Endothelial cell of umbilical vein (primary cell): Measurements from ENCODE around the gene CGNL1. TPM values are rescaled to one million over a fixed set of nuclear protein-coding genes. Genes with fewer than 3 reads are reported as not detected.
A peak's percentile ranks its signal among the peaks of the same experiment; 100 is the strongest.

Source experiments
- BruUV-seq: library from RNA; stranded (reverse); fragments of 400-500 nt; replicated peaks from 2 replicates; lab custom pipeline; 2021; lab: Mats Ljungman, UMichigan
- CTCF ChIA-PET: fragments of 300-600, 350-600 bp; sonication (Branson Sonifier 250); formaldehyde crosslinking; loops from one replicate; lab custom pipeline; 2021; ENCODE audit warnings: antibody characterized with exemption, inconsistent platforms; lab: Charles Lee
- POLR2A ChIA-PET: fragments of 300-600, 350-600 bp; sonication (Branson Sonifier 250); formaldehyde crosslinking; loops from one replicate; lab custom pipeline; 2021; ENCODE audit warnings: antibody characterized with exemption, inconsistent platforms; lab: Charles Lee
- DNase-seq: peaks from one replicate; pipeline ENCODE4 v3.0.0-alpha.2; 2011; ENCODE audit warnings: low read depth, low spot score
- FAIRE-seq: peaks from 2 replicates; lab custom pipeline; 2011; peaks lifted over from hg19 to GRCh38; lab: Jason Lieb, UNC
- H2AFZ ChIP-seq: 2 replicates; pipeline ENCODE4 v1.6.0; 2012; ENCODE audit warnings: low read depth, low read length, control low read depth, inconsistent platforms
- H3K27ac ChIP-seq: 2 replicates; pipeline ENCODE4 v1.5.1; 2011; ENCODE audit warnings: low read depth, mild to moderate bottlenecking, control low read depth, low read length, moderate library complexity; ENCODE audit not compliant: insufficient read depth
- H3K27me3 ChIP-seq, 2 experiments: 2 replicates each; pipeline versions ENCODE4 v1.6.0 to v1.6.1; 2011; ENCODE audit warnings: low read length in 2 of 2, mixed read lengths in 1 of 2; ENCODE audit not compliant: control insufficient read depth in 2 of 2, insufficient read depth in 2 of 2
- H3K36me3 ChIP-seq, 2 experiments: 2 replicates in 1 of 2; 3 replicates in 1 of 2; pipeline ENCODE4 v1.5.1; 2011; ENCODE audit warnings: low read length in 2 of 2, mild to moderate bottlenecking in 1 of 2, moderate library complexity in 1 of 2; ENCODE audit not compliant: control insufficient read depth in 2 of 2, insufficient read depth in 2 of 2; ENCODE audit errors: extremely low read depth in 1 of 2
- H3K4me1 ChIP-seq: 3 replicates; pipeline ENCODE4 v1.5.1; 2011; ENCODE audit warnings: mild to moderate bottlenecking, low read length; ENCODE audit not compliant: control insufficient read depth, insufficient read depth; ENCODE audit errors: extremely low read depth
- H3K4me2 ChIP-seq: 2 replicates; pipeline ENCODE4 v1.6.1; 2011; ENCODE audit warnings: low read length, control low read depth, mixed read lengths; ENCODE audit not compliant: insufficient read depth
- H3K4me3 ChIP-seq, 3 experiments: fragments of 200-600 bp in 1 of 3; sonication (generic), shearing (Covaris generic) in 1 of 3; replicated peaks in 1 of 3; 2 replicates each; pipeline ENCODE4 v1.5.1; 2011 to 2016; ENCODE audit warnings: control low read depth in 3 of 3, low read length in 3 of 3, mild to moderate bottlenecking in 2 of 3, inconsistent platforms in 1 of 3, low read depth in 1 of 3, moderate library complexity in 1 of 3; ENCODE audit not compliant: insufficient read depth in 1 of 3
- H3K79me2 ChIP-seq: 2 replicates; pipeline ENCODE4 v1.6.0; 2012; ENCODE audit warnings: low read length, inconsistent platforms; ENCODE audit not compliant: control insufficient read depth, insufficient read depth
- H3K9ac ChIP-seq: replicated peaks from 2 replicates; pipeline ENCODE3; 2011; ENCODE audit warnings: low read length, control low read depth; ENCODE audit not compliant: insufficient read depth; ENCODE audit errors: extremely low read depth
- H3K9me1 ChIP-seq: replicated peaks from 3 replicates; pipeline ENCODE4 v1.6.0; 2011; ENCODE audit warnings: mild to moderate bottlenecking, low read length; ENCODE audit not compliant: control insufficient read depth, insufficient read depth; ENCODE audit errors: extremely low read depth
- H3K9me3 ChIP-seq: replicated peaks from 2 replicates; pipeline ENCODE4 v1.5.1; 2012; ENCODE audit warnings: low read length, inconsistent platforms; ENCODE audit not compliant: control insufficient read depth, insufficient read depth
- H4K20me1 ChIP-seq: replicated peaks from 2 replicates; pipeline ENCODE3; 2011; ENCODE audit warnings: mild to moderate bottlenecking, low read length; ENCODE audit not compliant: control insufficient read depth, insufficient read depth; ENCODE audit errors: extremely low read depth
- CTCF ChIP-seq, 2 donors: IDR thresholded peaks; 1 replicate in 1 of 2; 2 replicates in 1 of 2; pipeline ENCODE4 v1.5.1; 2011; ENCODE audit warnings: low read length in 2 of 2, mild to moderate bottlenecking in 2 of 2, moderate library complexity in 2 of 2, control low read depth in 1 of 2, inconsistent platforms in 1 of 2, low read depth in 1 of 2; ENCODE audit not compliant: insufficient read depth in 1 of 2; ENCODE audit errors: extremely low read depth in 1 of 2
- EZH2 ChIP-seq: IDR thresholded peaks from 2 replicates; pipeline ENCODE4 v1.6.1; 2012; ENCODE audit warnings: borderline replicate concordance, low read depth, mild to moderate bottlenecking, moderate library complexity, low read length, inconsistent platforms; ENCODE audit not compliant: severe bottlenecking
- FOS ChIP-seq: IDR thresholded peaks from 2 replicates; pipeline ENCODE4 v1.6.1; 2011; ENCODE audit warnings: mild to moderate bottlenecking, low read length, moderate library complexity, borderline replicate concordance; ENCODE audit not compliant: insufficient read depth
- GATA2 ChIP-seq: IDR thresholded peaks from 2 replicates; pipeline ENCODE4 v1.7.0; 2011; ENCODE audit warnings: low read depth, mild to moderate bottlenecking, moderate library complexity, mixed read lengths, low read length; ENCODE audit not compliant: insufficient read length, insufficient read depth
- JUN ChIP-seq: IDR thresholded peaks from 2 replicates; pipeline ENCODE4 v1.6.1; 2011; ENCODE audit warnings: borderline replicate concordance, low read depth; ENCODE audit not compliant: insufficient read length, insufficient read depth
- MAX ChIP-seq: IDR thresholded peaks from 2 replicates; pipeline ENCODE4 v1.6.1; 2011; ENCODE audit not compliant: insufficient read depth, insufficient read length
- MYC ChIP-seq: IDR thresholded peaks from one replicate; pipeline ENCODE4 v1.6.1; 2011; ENCODE audit warnings: mild to moderate bottlenecking, low read depth, low read length
- POLR2A ChIP-seq: IDR thresholded peaks from 2 replicates; pipeline ENCODE4 v1.6.1; 2012; ENCODE audit warnings: low read depth, mild to moderate bottlenecking, control low read depth, low read length
- POLR2AphosphoS5 ChIP-seq: IDR thresholded peaks from 2 replicates; pipeline ENCODE4 v1.6.1; 2012; ENCODE audit warnings: low read depth, mild to moderate bottlenecking, control low read depth, low read length, moderate library complexity; ENCODE audit not compliant: insufficient read depth
- dilution Hi-C: fragments of 300-500 bp; cut with MboI; formaldehyde crosslinking; loops from one replicate; pipeline ENCODE4 v1.15.0; 2019; ENCODE audit warnings: low sequenced_read_pairs; ENCODE audit not compliant: extremely low pct_ligation_motif_present
- intact Hi-C: fragments of 100-400 bp; cut with micrococcal nuclease; formaldehyde crosslinking; loops from one replicate; pipeline ENCODE4 v1.10.0; 2022
- polyA plus RNA-seq, 4 experiments: library from polyadenylated mRNA; depleted of rRNA in 3 of 4; stranded (reverse) in 3 of 4; unstranded in 1 of 4; fragments of >200 nt; gene quantifications; 2 replicates each; pipeline versions ENCODE4 v1.2.1 to v1.2.3, GENCODE V29; 2011 to 2012; ENCODE audit warnings: missing spikeins in 1 of 4
- total RNA-seq: library from RNA; stranded (reverse); gene quantifications from 2 replicates; pipeline ENCODE4 v1.2.3, GENCODE V29; 2021

CGNL1 gene
- total and polyA plus RNA-seq, 2 donors (not counting 3 experiments of a cell fraction or from before 2014, with no cell fraction given) = 6.9 to 27.1 TPM

- peak; percentile 48 for DNase-seq
- CTCF ChIA-PET = interaction anchor here (1.0 to 1.8 kb wide), 6 partner anchors 9 to 400 kb away, joined by 3 to 13 read pairs (median 6); no protein-coding TSS in a partner anchor
Observed at GRCh38 chr15:57538265-57538529, 161.9 kb downstream of the CGNL1 start.

More at GRCh38 chr15:57538265-57538529, 161.9 kb downstream of the CGNL1 start:
- no peak overlapping the region for H3K27ac ChIP-seq
- H3K9me1 ChIP-seq = no peaks in the 10 kb centered on the region
- peak; percentile 80 for FAIRE-seq
- peaks cover 12% of the 10 kb centered on the region for H3K4me1 ChIP-seq
- no peaks in the 10 kb centered on the region for H3K79me2 ChIP-seq
- H3K27me3 ChIP-seq = no peaks in the 10 kb centered on the region
- TF ChIP-seq GATA2 = no peak
- no peak for TF ChIP-seq JUN
- no peak for TF ChIP-seq CTCF (IDR thresholded peaks at IDR 0.05; ENCODE audit: extremely low read depth in 1 of 2, insufficient read depth in 1 of 2, low read depth in 1 of 2, low read length in 2 of 2)
- TF ChIP-seq POLR2A = no peak
- no peak for TF ChIP-seq MAX
- TF ChIP-seq POLR2AphosphoS5 = no peak
- no peak for TF ChIP-seq FOS
- no peak for TF ChIP-seq MYC
- TF ChIP-seq EZH2 = no peak
- no peak overlapping the region for H2AFZ ChIP-seq
- H4K20me1 ChIP-seq = no peaks in the 10 kb centered on the region
- no peaks in the 10 kb centered on the region for H3K36me3 ChIP-seq
- H3K9ac ChIP-seq = no peak overlapping the region
- intact Hi-C loops = no loop called here
- no peaks in the 10 kb centered on the region for H3K9me3 ChIP-seq
- dilution Hi-C loops = loop anchor here (25.0 kb wide), 1 partner anchor 201 kb away; no protein-coding TSS in a partner anchor
- no TSS peak for BruUV-seq
- POLR2A ChIA-PET = no interaction called here
- H3K4me2 ChIP-seq = no peak overlapping the region
- no peak overlapping the region for H3K4me3 ChIP-seq
